DLD1 (cell line): ENCODE measurements around the gene ZNF429.
"Not testable (repeated sequence)": the region's sequence is repeated elsewhere in the genome, so short reads cannot be mapped to it uniquely, and the experiment has no call there.

Experiments used
- in situ Hi-C: cut with HindIII; loops from 2 replicates; pipeline ENCODE4 v1.10.0; 2017; ENCODE audit warnings: low sequenced_read_pairs

Gene ZNF429

DNA sequence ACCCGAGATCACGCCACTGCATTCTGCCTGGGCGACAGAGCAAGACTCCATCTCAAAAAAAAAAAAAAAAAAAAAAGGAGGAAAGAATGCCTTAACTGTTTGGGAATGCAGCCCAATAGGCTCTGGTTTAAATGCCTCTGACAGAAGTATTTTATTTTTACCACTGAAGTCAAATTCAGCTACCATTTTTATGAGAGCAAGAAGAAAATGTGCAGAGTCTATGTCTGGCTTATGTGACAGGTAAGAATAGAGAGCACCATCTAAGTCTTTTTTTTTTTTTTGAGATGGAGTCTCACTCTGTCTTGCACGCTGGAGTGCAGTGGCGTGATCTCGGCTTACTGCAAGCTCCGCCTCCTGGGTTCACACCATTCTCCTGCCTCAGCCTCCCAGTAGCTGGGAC, 7.2 kb downstream of the ZNF429 start:
- in situ Hi-C loops: not testable (repeated sequence)

DNA sequence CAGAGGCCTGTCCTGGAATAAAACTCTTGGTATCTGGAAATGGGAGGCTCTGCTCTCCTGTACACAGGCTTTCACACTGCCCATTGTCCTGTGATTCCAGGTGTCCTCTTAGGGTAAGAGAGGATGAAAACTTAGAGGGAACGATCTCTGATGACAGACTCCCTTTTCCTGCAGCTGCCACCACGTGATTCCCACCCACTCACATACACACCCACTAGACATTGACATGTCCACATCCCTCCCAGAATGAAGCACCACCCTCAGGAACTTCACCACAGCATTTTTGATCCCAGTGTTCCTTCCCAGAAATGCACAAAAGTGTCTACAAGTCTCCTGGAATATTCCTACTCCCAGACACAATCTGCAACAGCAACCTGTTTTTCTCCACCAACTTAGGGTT, 8.2 kb downstream of the ZNF429 start:
- in situ Hi-C loops: no loop called here

DNA sequence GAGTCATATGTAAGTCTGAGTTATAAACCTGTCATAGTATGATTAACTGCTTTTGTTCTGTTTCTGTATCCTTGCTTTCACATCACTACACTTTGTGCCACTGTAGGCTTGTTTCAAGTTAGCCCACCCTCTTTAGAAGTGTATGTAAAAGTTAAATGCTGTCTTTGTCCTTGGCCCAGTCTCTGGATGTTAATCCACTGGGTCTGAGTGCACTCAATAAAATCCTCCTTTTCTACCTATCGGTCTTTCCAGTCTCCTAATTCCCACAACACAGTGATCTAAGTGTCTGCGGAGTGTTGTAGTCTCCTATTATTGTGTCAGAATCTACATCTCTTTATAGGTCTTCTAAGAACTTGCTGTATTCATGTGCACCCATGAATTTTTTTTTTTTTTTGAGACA, 14.1 kb downstream of the ZNF429 start:
- in situ Hi-C loops: no loop called here

DNA sequence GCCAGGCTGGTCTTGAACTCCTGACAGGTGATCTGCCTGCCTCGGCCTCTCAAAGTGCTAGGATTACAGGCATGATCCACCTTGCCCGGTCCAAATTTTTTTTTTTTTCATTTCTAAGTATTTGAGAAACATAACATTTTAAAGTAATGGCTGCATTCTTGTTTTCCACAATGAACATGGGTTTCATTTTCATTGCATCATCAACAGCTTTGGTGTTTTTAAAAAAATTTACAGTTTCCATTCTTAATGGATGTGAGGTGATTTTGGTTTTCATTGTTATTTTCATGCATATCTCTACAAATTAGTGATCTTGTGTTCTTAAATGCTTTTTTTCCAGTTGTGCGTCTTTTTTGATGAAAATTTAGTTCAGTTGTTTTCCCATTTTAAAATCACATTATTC, 27.5 kb downstream of the ZNF429 start:
- in situ Hi-C loops: no loop called here

DNA sequence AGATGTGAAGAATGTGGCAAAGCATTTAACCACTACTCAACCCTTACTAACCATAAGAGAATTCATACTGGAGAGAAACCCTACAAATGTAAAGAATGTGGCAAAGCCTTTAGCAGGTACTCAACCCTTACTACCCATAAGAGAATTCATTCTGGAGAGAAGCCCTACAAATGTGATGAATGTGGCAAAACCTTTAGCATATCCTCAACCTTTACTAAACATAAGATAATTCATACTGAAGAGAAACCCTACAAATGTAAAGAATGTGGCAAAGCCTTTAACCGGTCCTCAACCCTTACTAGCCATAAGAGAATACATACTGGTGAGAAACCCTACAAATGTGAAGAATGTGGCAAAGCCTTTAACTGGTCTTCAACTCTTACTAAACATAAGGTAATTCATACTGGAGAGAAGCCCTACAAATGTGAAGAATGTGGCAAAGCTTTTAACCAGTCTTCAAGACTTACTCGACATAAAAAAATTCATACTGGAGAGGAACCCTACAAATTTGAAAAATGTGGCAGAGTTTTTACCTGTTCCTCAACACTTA, 31.4 kb downstream of the ZNF429 start:
- in situ Hi-C loops: not testable (repeated sequence)

DNA sequence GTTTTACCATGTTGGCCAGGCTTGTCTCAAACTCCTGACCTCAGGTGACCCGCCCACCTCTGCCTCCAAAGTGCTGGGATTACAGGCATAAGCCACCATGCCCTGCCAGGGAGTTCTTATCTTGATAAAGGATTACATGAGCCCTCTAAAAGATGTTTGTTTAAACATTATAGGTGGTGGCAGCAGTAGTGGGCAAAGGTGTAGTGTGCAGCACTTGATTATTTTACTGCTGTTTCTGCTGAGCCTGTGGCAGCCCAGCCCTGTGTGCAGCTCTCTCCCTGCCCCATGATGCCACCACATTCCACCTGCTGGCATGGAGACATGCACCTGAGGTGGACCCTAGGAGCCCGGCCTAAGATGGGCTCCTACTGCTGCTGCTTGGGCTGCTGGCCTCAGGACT, 54.0 kb downstream of the ZNF429 start:
- in situ Hi-C loops: no loop called here

DNA sequence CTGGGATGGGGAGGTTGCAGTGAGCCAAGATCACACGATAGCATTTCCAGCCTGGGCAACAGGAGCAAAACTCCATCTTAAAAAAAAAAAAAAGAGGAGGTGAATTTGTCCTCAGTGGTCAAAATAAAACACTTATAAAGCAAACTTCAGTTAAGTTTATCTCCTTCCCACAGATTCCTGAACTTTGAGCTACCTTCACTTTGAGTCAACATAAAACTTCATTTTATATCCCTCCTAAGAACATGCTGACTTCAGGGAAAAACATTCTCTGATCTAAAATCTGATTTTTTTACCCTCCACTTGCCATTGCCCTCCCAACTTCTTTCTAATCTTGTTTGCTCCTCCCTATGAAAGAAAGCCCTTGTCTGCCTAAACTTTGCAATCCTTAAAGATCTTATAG, 59.0 kb downstream of the ZNF429 start:
- in situ Hi-C loops: no loop called here

DNA sequence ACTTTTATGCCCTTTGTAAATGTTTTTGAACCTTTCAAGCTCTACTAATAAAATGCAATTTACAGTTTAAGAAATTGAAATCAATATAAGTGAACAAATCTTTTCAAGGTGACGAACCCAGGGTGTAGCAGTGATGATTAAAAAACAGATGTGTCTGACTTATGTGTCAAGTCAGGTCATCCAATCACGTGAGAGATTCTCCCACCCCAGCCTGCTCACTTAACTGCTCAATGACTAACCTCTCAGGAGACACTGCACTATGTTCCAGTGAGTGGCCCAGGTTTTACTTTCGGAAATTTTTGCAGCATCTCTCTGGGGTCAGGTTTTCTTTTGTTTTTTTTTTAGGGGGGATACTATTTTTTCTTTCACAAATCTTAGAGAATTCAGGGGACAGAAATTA, 60.7 kb downstream of the ZNF429 start:
- in situ Hi-C loops: no loop called here

DNA sequence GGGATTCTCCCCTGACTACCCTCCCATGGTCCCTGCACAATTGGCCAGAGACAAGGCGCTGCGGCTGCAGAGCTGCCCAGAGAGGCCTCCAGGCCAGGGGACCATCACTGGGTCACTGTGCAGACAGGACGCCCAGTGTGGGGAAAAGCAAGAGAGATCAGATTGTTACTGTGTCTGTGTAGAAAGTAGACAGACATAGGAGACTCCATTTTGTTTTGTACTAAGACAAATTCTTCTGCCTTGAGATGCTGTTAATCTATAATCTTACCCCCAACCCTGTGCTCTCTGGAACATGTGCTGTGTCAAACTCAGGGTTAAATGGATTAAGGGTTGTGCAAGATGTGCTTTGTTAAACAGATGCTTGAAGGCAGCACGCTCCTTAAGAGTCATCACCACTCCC, 62.4 kb downstream of the ZNF429 start:
- in situ Hi-C loops: not testable (repeated sequence)

DNA sequence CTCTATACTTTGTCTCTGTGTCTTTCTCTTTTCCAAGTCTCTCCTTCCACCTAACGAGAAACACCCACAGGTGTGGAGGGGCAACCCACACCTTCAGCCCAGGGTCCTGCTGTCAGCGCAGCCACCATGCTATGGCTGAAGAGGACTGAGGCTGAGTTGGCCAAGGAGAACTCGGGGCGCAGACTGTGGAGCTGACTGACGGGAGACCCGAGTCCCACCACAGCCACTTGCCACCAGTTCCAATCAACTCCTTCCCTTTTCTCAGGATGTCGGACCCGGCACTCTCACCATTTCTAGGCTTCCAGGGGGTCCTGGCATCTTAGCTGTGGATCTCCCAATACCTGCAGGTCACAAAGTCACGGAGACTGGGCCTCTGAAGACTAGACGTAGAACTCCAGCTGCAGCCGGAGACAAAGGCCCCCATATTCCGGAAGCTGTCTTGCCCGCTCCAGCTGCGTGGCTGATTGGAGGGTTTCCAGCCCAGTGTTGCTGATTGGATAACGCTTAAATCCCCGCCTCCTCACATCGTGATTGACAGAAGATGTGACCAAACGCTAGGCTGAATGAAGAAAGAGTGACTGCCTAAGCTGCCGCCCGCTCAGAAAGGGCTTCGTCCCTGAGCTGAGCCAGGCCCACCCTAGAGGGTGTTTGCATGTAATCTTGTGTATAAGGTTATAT, 63.6 kb downstream of the ZNF429 start:
- in situ Hi-C loops: no loop called here

DNA sequence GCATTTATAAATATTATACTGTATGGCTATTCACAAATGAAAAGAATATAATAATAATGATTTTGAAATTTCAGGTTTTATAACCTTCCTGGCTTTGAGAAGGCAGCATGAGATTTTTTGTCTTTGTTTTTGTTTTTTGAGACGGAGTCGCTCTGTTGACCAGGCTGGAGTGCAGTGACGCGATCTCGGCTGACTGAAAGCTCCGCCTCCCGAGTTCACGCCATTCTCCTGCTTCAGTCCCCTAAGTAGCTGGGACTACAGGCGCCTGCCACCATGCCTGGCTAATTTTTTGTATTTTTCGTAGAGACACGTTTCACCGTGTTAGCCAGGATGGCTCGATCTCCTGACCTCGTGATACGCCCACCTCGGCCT, 64.1 kb downstream of the ZNF429 start:
- in situ Hi-C loops: no loop called here

DNA sequence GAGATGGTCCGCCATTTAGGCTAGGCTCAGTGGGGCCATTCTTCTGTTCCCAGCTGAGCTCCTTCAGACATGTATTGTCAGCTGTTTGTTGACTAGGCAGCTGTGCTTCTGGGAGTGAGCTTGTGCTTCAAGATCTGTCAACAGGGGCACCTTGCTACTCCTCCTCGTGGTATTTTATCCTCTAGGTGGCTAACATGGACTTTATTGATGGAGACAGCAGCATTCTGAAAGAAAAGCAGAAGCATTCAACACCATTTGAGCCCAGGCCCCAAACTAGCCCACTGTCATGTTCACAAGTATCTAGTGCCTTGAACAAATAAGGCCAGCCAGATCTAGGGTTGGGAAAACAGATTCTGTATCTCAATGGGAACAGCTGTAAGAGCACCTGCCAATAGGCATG, 65.9 kb downstream of the ZNF429 start:
- in situ Hi-C loops: no loop called here

DNA sequence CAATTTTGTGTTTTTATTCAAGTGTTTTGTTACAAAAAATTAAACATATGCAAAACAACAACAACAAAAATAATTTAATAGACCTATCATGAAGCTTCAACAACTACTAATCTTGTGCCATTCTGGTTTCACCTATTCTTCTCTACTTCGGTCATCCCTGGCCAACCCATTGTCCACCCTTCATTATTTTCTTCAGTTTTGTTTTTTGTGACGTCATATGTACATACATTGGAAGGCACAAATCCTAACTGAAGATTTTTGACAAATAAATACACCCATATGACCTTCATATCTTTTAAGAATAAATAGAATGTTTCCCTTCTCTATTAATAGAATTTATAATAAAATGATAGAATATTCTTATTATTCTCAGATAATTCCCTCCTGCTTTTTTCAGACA, 69.2 kb downstream of the ZNF429 start:
- in situ Hi-C loops: no loop called here

DNA sequence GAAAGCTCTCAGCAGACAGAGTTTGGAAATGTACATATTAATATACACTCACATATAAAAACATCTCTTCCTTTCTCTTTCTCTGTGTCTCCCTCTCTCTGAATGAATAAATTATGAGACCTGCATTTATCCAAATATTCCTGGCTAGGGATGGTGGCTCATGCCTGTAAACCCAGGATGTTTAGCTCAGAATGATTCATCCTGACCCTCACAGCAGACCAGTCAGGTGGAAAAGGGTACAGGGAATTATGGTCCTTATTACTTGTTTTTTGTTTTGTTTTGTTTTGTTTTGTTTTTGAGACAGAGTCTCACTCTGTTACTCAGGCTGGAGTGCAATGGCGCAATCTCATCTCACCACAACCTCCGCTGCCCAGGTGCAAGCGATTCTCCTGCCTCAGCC, 71.1 kb downstream of the ZNF429 start:
- in situ Hi-C loops: no loop called here

DNA sequence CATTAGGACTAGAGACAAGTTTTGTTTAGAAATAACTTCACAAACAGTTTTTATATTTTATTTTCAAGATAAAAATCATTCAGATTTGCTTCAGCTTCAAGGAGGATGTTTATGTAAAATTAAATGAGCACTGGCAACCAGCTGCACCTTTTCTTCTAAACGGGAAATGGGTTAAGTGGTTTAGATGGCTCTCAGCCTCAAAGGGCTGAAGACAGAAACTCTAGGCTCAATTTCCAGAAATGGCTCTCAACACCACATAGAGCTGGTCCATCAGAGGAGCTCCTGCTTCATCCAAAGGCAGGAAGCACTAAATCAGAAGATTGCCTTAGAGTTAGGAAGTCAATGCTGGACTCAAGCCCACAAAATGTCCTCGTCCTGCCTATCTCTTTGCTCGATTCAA, 74.7 kb downstream of the ZNF429 start:
- in situ Hi-C loops: no loop called here

DNA sequence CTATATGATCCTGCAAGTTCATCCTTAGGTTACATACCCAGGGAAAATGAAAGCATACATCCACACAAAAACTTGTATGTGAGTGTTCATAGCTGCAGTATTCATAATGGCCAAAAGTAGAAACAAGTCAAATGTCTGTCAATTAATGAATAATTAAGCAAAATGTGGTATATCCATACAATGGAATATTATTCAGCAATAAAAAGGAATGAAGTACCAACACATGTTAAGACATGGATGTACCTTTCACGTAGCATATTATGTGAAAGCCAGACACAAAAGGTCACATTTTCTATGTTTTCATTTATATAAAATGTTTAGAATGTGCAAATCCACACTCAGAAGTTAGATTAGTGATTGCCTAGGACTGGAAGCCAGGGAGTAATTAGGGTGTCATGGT, 75.4 kb downstream of the ZNF429 start:
- in situ Hi-C loops: no loop called here

DNA sequence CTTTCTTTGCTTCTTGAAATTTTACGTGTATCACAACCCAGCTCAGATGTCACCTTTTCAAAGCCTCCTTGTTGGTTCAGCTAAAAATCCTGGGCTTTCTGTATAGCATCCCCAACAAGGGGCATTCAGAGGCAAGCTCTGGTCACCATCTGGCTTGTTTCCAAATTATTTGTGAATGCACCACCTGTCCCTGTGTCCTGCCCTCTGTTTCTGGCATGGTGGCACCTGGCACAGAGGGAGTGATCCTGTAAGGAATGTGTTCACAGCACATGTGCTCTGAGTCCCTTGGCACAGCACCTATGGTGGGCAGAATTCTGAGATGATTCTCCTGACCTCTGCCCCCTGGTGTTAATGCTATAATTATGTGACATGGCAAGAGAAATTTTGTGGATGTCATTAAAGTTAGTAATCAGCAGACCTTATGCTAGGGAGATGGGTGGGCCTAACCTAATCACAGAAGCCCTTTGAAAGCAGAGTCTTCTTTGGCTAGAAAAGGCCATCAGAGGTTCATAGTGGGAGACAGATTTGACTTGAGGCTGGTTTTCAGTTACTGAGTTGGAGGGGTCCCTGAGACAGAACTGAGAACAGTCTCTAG, 76.3 kb downstream of the ZNF429 start:
- in situ Hi-C loops: no loop called here

DNA sequence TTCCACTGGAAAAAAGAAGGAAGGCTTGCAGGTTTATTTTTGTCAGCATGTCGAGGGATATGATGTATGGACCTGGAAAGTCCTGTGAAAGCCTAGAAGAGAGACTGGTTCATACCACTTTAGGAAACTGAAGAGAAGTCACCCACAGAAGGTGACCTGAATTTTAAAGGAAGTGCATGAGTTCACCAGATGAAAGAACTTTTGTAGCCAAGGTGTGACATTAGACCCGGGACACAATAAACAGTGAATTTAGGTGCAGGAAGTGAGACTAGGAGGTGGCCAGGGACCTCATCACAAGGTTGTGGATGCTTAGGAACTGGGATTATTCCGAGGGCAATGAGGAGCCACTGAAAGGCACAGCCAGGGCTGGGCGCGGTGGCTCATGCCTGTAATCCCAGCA, 79.1 kb downstream of the ZNF429 start:
- in situ Hi-C loops: no loop called here

DNA sequence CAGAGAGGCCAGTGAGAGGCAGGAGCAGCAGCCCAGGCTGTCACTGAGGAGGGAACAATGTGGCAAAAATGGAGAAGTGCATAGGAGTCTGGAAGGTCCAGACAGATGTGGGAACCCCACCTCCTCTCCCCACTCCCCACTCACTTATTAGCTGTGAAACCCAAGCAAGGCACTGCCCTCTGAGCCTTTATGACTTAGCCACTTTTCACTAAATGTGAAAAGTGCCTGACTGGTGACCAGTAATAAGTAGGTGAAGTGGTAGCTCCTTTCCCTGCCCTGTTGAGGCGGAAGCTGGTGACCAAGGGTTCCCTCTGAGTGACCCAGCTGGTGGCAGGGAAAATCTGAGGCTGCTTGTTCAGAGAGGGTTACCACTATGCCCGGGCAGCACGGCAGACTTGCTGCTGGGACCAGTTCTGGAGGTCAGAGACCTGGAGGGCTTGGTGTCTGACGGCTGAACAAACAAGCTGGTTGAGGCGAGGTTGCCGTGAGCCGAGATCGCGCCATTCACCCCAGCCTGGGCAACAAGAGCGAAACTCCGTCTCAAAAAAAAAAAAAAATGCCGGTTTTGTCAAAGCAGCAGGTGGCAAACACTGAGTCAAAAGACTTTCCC, 80.0 kb downstream of the ZNF429 start:
- in situ Hi-C loops: no loop called here

DNA sequence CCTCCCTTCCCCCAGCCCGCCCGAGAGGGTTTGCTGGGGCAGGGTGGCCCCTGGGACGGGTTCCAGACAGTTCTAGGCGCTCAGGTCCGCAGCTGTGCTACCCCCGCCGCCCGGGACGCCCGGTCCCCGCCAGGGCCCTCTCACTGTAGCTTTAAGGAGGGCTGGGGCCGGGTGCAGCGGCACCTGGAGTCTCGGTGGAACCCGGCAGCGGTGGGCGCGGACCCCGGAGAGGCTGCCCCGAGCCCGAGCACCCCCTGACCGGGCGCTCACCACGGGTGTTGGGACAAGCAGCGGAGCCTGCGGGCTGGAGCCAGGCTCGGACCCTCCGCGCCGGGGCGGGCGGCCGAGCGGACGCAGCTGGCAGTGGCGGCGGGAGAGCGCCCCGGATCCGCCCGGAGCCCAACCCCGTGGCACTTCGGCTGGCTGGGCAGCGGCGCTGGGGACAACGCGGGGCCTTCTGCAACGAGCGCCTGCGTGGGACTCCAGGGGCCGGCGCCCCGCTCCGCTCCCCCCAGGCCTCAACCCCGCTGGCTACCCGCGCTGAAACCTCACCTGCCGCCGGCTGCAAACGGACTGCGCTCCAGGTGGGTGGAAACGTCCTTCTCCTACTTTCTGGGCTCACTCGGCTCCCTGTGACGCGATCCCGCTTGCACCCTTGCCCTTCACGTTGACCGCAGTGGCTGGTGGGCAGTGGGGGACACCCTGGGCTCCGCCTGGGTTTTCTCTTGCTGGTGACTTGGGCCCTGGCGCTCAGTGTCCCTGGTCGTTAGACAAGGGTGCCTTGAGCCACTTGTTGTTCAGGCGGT, 81.1 kb downstream of the ZNF429 start:
- in situ Hi-C loops: no loop called here

DNA sequence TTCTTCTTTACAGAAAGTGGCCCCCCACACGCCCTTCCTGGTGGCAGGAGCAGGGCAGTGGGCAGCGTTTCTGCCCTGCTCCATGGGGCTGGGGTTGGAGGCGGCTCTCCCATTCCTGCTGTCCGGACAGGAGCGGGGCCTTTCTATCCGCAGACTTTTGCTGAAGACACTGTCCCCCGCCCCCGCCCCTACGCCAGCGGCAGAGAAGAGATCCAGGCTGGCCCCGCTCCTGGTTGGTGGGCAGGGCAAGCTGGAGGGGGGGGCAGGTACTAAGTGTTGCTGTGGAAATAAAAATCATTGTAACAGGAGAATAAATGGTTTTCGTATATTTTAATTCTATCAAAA, 81.7 kb downstream of the ZNF429 start:
- in situ Hi-C loops: no loop called here

DNA sequence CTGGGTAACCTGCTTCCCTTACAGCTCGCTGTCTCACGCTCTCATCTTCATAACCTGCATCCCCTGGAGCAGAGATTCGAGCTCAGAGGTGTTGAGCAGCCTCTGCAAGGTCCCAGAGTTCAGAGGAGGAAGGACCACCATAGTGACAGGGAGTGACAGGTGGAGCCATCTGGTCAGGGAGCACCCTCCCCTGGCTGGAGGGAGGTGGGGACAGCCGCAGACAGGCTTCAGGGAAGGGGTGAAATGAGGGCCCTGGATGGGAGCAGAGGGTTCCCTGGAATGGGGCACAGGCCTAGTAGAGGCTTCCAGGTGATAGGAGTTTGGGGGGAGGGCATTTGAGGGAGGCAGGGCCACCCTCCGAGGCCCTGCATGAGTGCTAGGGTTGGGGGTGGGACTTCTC, 82.1 kb downstream of the ZNF429 start:
- in situ Hi-C loops: no loop called here
